ENCODE measurements around the gene ZBTB20.
A peak's percentile ranks its signal among the peaks of the same experiment; 100 is the strongest.

Gene ZBTB20

GRCh38 chr3:114392831-114393230 is 754.3 kb downstream of the ZBTB20 start:
- FAIRE-seq, result no peak

GRCh38 chr3:114389156-114389555 is 757.9 kb downstream of the ZBTB20 start:
- no peak for FAIRE-seq

GRCh38 chr3:114384558-114384903 is 762.6 kb downstream of the ZBTB20 start:
- FAIRE-seq, result no peak

- peak; percentile 84 for FAIRE-seq
These were observed 763.1 kb downstream of the ZBTB20 start for GRCh38 chr3:114383875-114384557.

- peak; percentile 93 for FAIRE-seq
These were observed 766.8 kb downstream of the ZBTB20 start for GRCh38 chr3:114380233-114380651.

- no peak for FAIRE-seq
These were observed 767.8 kb downstream of the ZBTB20 start for GRCh38 chr3:114379266-114379665.

- no peak for FAIRE-seq
These were observed 768.3 kb downstream of the ZBTB20 start for GRCh38 chr3:114378760-114379159.

GRCh38 chr3:114377426-114377825 is 769.7 kb downstream of the ZBTB20 start:
- FAIRE-seq, result no peak

- FAIRE-seq, result no peak
These were observed 770.4 kb downstream of the ZBTB20 start for GRCh38 chr3:114376516-114377185.

GRCh38 chr3:114375608-114376421 is 771.3 kb downstream of the ZBTB20 start:
- FAIRE-seq, result no peak

GRCh38 chr3:114374433-114374990 is 772.6 kb downstream of the ZBTB20 start:
- no peak for FAIRE-seq

GRCh38 chr3:114370537-114371174 is 776.4 kb downstream of the ZBTB20 start:
- FAIRE-seq, result no peak

- no peak for FAIRE-seq
These were observed 781.2 kb downstream of the ZBTB20 start for GRCh38 chr3:114365909-114366308.

- no peak for FAIRE-seq
These were observed 782.1 kb downstream of the ZBTB20 start for GRCh38 chr3:114364806-114365654.

GRCh38 chr3:114363554-114364202 is 783.4 kb downstream of the ZBTB20 start:
- FAIRE-seq, result no peak

- peak; percentile 91 for FAIRE-seq
These were observed 784.3 kb downstream of the ZBTB20 start for GRCh38 chr3:114362815-114363214.

GRCh38 chr3:114361391-114361790 is 785.7 kb downstream of the ZBTB20 start:
- FAIRE-seq, result no peak

GRCh38 chr3:114356525-114356924 is 790.6 kb downstream of the ZBTB20 start:
- FAIRE-seq, result no peak

GRCh38 chr3:114356066-114356465 is 791.0 kb downstream of the ZBTB20 start:
- no peak for FAIRE-seq

GRCh38 chr3:114355653-114356052 is 791.4 kb downstream of the ZBTB20 start:
- FAIRE-seq, result no peak

- no peak for FAIRE-seq
These were observed 795.3 kb downstream of the ZBTB20 start for GRCh38 chr3:114351822-114352145.
